ENCODE data around the gene TBL1XR1. TPM values are rescaled to one million over a fixed set of nuclear protein-coding genes. Genes with fewer than 3 reads are reported as not detected.

Gene TBL1XR1
- total and polyA plus RNA-seq, 2 donors (not counting 3 experiments of a cell fraction or from before 2014, with no cell fraction given), result 26.9 to 146 TPM

DNA sequence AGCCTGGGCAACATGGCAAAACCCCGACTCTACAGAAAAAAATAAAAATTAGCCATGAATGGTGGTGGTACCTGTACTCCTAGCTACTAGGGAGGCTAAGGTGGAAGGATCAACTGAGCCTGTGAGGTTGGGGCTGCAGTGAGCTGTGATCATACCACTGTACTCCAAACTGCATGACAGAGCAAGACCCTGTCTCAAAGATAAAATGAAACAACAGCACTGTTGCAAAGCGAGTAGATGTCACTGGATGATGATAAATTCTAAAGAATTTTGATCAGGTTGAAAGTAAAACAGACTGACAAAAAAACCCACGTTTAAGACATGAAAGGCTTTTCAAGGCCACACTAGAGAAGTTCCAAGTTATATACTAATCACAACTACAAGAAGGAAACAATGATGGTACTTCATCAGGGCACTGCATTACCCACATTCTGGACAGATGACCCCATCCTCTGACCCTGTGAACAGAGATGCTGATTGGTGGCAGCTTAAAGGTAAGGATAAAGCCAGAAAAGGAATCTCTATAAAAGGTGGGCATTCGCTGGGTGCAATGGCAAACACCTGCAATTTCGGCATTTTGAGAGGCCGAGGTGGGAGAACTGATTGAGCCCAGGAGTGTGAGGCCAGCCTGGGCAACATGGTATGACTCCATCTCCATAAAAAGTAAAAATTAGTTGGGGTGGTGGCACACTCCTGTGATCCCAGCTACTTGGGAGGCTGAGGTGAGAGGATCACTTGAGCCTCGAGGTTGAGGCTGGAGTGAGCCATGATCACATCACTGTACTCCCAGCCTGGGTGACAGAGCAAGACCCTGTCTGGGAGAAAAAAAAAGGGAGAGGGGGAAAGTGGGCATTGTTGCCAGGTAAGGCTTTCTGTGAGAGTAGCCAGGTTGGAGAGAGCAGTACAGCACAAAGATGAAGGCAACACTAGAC is 59.2 kb downstream of the TBL1XR1 start:
- peaks cover 6% of the 10 kb centered on the region for H4K20me1 ChIP-seq (replicated peaks; ENCODE audit: control insufficient read depth, extremely low read depth, insufficient read depth, low read length)
- H3K9me1 ChIP-seq (replicated peaks; ENCODE audit: control insufficient read depth, extremely low read depth, insufficient read depth, low read length), result no peaks in the 10 kb centered on the region
- ChIA-PET POLR2A (no interaction called here), CTCF (no interaction called here)
- no peak for TF ChIP-seq GATA2 (IDR thresholded peaks at IDR 0.05; ENCODE audit: insufficient read depth, insufficient read length, low read depth, low read length)
- TF ChIP-seq JUN (IDR thresholded peaks at IDR 0.05; ENCODE audit: borderline replicate concordance, insufficient read depth, insufficient read length, low read depth), result no peak
- no peak for TF ChIP-seq MYC (IDR thresholded peaks at IDR 0.05; ENCODE audit: low read depth, low read length)
- no peak for TF ChIP-seq POLR2A (IDR thresholded peaks at IDR 0.05; ENCODE audit: low read depth, low read length)
- no peak for TF ChIP-seq POLR2AphosphoS5 (IDR thresholded peaks at IDR 0.05; ENCODE audit: insufficient read depth, low read depth, low read length)
- no peak for TF ChIP-seq FOS (IDR thresholded peaks at IDR 0.05; ENCODE audit: borderline replicate concordance, insufficient read depth, low read length)
- TF ChIP-seq, protein P1, sequence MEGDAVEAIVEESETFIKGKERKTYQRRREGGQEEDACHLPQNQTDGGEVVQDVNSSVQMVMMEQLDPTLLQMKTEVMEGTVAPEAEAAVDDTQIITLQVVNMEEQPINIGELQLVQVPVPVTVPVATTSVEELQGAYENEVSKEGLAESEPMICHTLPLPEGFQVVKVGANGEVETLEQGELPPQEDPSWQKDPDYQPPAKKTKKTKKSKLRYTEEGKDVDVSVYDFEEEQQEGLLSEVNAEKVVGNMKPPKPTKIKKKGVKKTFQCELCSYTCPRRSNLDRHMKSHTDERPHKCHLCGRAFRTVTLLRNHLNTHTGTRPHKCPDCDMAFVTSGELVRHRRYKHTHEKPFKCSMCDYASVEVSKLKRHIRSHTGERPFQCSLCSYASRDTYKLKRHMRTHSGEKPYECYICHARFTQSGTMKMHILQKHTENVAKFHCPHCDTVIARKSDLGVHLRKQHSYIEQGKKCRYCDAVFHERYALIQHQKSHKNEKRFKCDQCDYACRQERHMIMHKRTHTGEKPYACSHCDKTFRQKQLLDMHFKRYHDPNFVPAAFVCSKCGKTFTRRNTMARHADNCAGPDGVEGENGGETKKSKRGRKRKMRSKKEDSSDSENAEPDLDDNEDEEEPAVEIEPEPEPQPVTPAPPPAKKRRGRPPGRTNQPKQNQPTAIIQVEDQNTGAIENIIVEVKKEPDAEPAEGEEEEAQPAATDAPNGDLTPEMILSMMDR (IDR thresholded peaks at IDR 0.05; ENCODE audit: extremely low read depth in 1 of 2, insufficient read depth in 1 of 2, low read depth in 1 of 2, low read length in 2 of 2), result no peak
- no peak for TF ChIP-seq EZH2 (IDR thresholded peaks at IDR 0.05; ENCODE audit: borderline replicate concordance, low read depth, low read length, severe bottlenecking)
- TF ChIP-seq, protein P2, sequence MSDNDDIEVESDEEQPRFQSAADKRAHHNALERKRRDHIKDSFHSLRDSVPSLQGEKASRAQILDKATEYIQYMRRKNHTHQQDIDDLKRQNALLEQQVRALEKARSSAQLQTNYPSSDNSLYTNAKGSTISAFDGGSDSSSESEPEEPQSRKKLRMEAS (IDR thresholded peaks at IDR 0.05; ENCODE audit: insufficient read depth, insufficient read length), result no peak
- no peaks in the 10 kb centered on the region for H3K36me3 ChIP-seq (ENCODE audit: control insufficient read depth in 2 of 2, extremely low read depth in 1 of 2, insufficient read depth in 2 of 2, low read length in 2 of 2)
- no peak overlapping the region for H2AFZ ChIP-seq (ENCODE audit: low read depth, low read length)
- no peak overlapping the region for H3K9ac ChIP-seq (replicated peaks; ENCODE audit: extremely low read depth, insufficient read depth, low read length)
- no peak overlapping the region for H3K4me2 ChIP-seq (ENCODE audit: insufficient read depth, low read length)
- peaks cover 97% of the 10 kb centered on the region for H3K79me2 ChIP-seq (ENCODE audit: control insufficient read depth, insufficient read depth, low read length)
- H3K9me3 ChIP-seq (replicated peaks; ENCODE audit: control insufficient read depth, insufficient read depth, low read length), result no peaks in the 10 kb centered on the region
- DNase-seq (ENCODE audit: low read depth, low spot score) (no peak), FAIRE-seq (no peak)
- dilution Hi-C loops (cut with MboI; ENCODE audit: extremely low pct_ligation_motif_present, low sequenced_read_pairs) (no loop called here), intact Hi-C loops (cut with micrococcal nuclease) (no loop called here)
- no peaks in the 10 kb centered on the region for H3K27me3 ChIP-seq (ENCODE audit: control insufficient read depth in 2 of 2, insufficient read depth in 2 of 2, low read length in 2 of 2)
- BruUV-seq (replicated peaks), result no TSS peak
- H3K4me1 ChIP-seq (ENCODE audit: control insufficient read depth, extremely low read depth, insufficient read depth, low read length), result peaks cover 8% of the 10 kb centered on the region
- no peak overlapping the region for H3K4me3 ChIP-seq (replicated peaks in 1 of 3; ENCODE audit: insufficient read depth in 1 of 3, low read depth in 1 of 3, low read length in 3 of 3)
- no peak overlapping the region for H3K27ac ChIP-seq (ENCODE audit: insufficient read depth, low read depth, low read length)

All from endothelial cell of umbilical vein (primary cell).